NCI-H146 (cell line): ENCODE data around the gene FANCC.

Experiments
- DNase-seq: peaks from one replicate; lab custom pipeline; 2025; lab: John Stamatoyannopoulos, UW

FANCC gene

DNA sequence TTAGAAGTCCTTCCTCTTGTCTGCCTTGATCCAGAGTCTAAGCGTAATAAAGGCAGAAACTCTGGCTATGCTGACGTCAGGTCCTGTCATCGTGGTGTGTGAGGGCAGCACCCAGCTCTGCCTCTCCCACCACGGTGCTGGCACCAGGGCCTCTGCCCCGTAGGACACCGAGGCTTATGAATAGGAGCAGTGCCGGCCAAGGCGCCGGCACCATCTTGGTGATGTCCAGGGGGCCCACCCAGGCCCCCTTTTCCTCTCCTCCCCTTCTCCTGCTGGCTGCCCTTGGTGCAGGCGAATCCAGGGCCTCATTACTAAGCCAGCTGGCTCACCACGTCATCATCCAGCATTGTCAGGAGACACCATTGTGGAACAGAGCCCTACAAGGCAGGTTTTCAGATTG lies 252.3 kb downstream of the FANCC start:
- DNase-seq = no peak

DNA sequence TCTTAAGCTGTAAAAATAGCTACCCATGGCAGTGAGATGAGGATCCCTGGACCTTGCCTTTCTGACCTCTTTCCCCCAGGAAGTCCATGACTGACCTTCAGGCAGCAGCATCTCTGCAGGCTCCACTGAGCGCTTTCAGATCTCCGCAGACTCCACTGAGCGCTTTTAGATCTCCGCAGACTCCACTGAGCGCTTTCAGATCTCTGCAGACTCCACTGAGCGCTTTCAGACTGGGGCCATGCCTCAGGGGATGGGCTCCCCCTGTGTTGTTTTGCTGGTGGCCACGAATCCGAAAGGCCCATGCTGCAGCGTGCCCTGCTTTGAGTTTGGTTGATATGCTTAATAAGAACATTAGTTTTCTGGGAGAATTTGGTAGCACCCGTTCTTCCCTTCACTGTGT lies 254.2 kb downstream of the FANCC start:
- DNase-seq = no peak

DNA sequence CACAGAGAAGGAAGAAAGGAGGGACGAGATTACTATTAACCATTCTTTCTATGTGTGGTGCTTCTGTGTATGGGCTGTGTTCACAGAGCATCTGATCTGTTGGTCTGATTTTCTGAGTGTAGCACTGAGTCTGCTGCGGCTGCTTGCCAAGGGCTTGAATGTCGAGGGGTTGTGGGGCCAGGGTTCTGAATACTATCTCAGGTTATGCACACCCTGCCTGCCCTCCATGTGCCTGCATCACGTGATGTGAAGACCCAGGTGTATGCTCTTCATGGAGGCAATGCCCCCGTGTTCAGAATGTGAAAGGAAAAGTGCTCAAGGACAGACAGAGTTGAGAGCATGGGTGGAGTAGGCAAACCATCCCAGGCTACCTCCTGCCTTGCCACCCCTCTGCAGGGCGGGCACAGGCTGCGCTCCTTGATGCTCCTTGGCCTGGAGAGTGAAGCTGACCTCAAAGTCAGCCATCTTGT lies 254.9 kb downstream of the FANCC start:
- no peak for DNase-seq

DNA sequence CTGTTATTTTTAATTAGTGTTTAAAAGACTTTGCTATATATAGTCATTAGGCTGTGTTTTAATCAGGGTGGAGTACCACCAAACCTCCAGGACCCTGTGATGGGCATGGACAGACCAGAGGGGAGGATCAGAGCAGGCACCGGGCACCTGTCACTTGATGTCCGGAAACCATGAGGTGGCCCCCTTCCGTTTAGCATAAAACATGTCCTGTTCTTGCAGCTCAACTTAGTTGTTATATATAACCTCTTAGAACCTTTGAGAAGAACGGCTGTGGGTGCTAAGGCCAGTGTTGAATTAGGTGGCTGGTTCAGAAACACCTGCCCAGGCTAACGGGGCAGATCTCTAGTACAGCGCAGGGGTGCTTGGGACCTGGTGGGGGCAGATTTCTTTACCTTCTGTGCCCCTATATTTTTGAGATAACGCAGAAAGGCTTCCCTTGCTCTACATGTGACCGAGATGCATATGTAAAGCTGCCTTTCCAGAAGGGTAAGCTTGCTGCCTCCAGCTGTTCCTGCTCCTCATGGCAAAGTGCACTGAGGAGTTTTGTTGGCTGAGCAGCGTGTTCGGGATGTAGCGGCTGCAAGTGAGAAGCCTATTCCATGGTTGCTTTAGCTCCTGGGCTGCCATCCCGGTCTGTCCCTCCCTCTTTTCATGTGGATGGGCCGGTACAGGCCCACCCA lies 255.5 kb downstream of the FANCC start:
- no peak for DNase-seq

DNA sequence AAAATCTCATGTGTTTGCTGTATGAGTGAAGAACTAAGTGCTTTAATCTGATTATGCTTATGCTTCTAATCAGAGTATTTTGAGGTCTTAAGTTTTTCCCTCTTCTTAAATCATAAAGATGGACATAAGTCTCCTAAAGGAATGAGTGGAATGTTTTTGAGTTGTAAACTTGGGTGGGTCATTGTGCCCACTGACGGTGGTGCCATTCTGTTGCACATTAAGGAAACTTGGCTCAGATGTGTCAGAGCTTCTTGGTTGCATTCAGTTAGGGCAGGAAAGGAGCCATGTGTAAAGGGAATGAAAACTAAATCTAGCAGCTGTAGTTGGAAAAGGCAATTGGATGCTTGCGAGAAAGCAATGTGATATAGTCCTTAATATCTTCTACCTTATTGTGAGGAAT lies 256.6 kb downstream of the FANCC start:
- no peak for DNase-seq

DNA sequence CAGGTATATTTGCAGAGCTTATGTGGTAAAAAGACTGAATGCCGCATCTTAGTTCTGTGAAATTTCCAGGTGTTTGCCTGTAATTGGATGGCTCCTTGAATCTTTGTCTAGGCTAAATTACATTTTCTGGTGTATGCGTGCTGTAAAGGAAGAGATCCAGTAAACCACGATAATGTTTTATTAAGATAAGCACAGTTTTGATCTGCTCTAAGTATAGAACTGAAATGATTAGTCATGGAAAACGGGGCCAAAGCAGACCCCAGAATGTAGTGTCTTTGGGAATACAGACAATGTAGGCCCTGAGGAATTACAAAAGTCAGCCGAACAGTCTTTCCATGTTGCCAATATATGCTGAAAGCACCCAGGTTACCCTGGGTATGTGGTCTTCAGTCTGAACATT lies 257.3 kb downstream of the FANCC start:
- DNase-seq = no peak

DNA sequence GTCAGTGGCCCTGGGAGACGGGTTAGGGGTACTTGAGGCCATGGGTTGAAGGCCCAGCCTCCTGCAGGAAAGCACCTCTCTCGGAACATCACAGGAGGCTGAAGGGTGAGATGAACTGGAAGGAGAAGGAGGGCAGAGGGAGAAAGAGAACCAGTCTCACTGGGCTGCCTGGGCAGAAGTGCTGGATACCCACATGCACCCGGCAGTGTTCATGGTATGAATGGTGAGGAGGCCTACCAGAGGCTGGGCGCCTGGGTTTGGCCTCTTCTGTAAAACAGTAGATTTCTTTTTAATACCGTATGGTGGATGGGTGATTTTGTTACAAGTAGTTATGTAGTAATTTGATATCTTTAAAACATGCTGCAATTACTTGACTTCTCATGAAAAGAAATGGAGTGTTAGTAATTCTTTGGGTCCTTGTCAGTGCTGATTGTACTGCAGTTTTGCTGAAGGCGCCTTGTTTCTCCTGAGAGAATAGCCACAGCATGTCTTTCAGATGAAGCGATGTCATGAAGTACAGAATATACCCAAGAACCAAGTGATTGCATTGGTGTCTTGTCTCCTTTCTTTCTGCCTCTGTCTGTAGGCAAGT lies 258.6 kb downstream of the FANCC start:
- DNase-seq = no peak

DNA sequence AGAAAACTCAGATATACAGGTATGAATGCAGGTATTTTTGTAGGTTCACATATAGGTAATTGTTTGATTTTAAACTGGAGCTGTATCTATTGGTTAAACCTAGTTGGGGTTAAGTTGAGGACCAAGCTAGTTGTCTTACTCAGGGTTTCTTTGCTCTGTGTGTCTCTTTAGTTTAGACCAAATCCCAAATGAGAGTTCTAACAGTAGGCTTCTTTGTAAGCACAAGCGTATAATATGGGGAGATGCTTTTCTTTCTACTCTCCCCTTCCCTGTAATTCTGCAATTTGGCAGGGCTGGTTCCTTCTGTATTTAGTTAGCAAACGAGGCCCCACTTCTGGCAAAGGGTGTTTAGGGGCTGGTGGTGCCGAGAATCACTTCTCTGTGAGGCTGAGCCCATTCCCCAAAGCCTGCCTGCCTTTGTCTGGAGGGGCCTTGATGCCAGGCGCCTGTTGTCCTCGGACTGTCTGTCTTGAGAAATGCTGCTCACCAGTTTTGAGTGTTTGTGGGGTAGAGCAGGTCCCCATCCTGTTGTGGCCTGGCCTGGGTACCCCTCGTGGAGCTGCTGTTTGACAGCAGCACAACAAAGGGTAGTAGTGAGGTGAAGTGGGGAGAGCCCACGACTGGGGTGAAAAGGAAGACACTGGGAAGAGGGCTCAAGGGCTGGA lies 259.3 kb downstream of the FANCC start:
- DNase-seq = no peak

DNA sequence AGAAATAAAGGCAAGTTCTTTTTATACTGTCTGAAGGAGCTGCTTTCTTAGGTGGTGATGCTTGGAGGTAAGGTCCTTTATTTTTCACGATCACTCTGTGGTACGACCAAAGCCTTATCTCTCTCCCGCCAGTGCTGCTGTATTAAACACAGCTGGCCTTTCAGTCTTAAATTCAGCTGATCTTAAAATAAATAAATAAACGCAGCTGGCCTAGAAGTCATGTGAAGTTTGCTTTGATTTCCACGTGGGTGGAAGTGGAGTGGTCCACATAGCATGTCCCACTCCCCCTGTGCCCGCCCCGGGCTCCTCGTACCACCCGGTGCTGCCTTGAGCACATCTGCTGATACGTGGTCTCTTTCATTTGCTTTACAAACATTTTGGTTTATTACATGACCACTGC lies 260.4 kb downstream of the FANCC start:
- peak; percentile 15 for DNase-seq

DNA sequence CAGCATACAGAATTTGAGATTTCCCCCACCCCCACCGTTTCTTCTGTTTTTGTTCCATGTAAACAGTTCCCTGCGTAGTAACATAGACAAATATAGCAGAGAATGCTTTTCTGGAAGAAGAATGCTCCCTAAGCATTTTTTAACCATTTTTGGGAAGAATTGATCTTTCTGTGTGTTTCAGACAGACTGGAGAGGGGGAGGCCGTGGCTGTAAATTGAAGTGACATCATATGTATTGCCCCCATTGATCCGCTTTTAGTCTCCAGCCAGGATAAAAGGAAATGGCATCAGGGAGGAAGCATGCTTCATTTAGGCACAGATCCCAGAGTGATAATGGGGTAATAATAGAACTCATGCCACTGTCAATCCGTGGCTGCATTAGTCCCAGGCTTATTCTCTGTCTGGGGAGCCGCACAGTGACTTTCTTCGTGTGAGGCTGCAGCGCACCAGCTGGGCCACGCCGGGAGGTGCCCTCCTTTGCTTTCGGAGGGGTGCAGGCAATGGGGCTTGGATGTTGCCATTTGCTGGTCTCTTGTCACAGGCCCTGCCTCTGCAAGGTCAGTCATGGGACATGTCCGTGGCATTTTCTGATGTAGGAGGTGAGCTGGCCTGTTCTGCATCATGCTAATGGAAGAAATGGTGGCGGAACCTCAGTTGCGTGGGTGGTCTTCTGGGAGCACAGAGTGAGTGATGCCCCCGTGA lies 261.5 kb downstream of the FANCC start:
- DNase-seq = peak; percentile 33

DNA sequence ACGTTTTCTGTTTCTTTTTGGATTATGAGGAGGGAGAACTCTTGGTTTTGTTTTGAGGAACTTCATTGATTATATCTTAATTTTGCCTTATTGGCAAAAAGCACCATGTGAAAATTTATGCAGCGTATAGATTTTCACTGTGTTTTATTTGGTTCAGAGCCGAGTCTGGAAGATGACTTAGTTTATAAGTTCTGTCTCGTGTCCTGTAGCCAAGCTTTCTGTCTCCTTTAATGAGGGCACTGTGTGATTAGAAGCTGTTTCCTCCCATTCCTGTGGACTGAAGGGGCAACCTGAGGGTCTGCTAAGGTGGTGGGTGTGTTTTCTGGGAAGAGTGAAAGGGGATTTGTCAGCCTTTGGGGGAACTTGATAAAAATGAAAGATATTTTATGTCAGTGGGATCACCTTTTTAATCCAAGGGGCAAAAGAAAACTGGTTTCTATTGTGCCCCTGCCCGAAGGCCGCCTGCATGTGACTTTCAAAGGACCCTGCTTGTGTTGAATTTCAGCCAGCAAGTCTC lies 262.1 kb downstream of the FANCC start:
- DNase-seq = no peak

DNA sequence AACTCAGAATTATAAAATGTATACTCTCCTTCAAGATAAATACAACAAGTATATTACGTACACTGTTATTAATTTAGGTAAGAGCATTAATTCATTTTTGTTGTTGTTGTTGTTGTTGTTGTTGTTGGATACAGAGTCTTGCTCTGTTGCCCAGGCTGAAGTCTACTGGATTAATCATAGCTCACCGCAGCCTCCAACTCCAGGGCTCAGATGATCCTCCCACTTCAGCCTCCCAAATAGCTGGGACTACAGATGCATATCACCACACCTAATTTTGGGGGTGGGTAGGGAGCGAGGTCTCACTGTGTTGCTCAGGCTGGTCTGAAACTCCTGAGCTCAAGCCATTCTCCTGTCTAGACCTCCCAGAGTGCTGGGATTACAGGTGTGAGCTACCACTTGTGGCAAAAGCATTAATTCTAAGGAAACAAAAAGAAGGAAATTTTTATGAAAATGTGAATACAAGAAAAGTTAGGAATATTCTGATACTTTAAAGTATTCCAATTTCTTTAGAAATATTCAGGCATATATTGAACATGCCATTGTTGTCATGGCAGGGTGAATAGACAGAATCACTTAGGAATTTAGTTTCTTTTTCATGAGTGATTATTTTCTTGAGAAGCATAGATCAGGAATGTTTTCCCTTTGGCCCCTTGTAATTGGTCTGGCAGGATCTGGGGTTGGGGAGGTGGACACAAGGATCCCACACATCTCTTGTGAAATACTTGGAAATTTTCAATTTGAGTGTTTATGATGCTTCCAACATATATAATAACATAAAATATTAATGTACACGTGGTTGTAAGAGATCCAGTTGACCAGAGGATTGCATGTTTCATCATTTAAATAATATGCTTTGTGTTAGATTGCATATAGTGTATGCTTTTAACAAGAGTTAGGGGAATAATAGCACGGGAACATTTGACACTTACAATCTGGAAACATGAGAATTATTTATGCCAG lies 263.6 kb downstream of the FANCC start:
- no peak for DNase-seq

DNA sequence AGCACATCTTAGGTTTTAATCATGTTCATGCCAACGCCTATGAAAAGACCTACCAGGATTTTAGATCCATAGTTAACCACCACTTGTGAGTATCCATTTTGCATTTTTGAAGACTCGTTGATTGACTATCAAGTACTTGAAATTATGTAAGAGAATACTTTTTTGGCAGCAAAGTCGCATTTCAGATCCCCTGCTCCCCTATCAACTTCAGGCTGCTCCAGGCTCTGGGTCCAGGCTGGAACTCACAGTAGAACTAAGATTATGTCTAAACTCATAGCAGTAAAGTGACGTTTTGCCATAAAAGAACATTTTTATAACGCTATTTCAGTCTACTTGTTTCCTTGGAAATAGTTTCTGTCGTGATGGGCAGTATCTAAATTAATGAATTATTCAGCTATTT lies 267.7 kb downstream of the FANCC start:
- no peak for DNase-seq
